HUES6 (cell line): ENCODE measurements around the gene TNPO1.
A peak's percentile ranks its signal among the peaks of the same experiment; 100 is the strongest.

ENCODE experiments used
- H3K27ac ChIP-seq: 2 replicates; pipeline ENCODE4 v1.7.0; 2013; ENCODE audit warnings: low read depth, mild to moderate bottlenecking, low read length, inconsistent platforms
- H3K27me3 ChIP-seq: 2 replicates; pipeline ENCODE4 v1.6.1; 2013; ENCODE audit warnings: low read length; ENCODE audit not compliant: control insufficient read depth, insufficient read depth
- H3K36me3 ChIP-seq: 2 replicates; pipeline ENCODE4 v1.6.1; 2013; ENCODE audit warnings: low read length; ENCODE audit not compliant: control insufficient read depth, insufficient read depth
- H3K4me1 ChIP-seq: 2 replicates; pipeline ENCODE4 v1.6.1; 2013; ENCODE audit warnings: low read length; ENCODE audit not compliant: control insufficient read depth, insufficient read depth
- H3K4me3 ChIP-seq: 2 replicates; pipeline ENCODE4 v1.5.1; 2013; ENCODE audit warnings: low read depth, low read length
- H3K9ac ChIP-seq: one replicate; pipeline ENCODE4 v1.6.1; 2013; ENCODE audit warnings: mild to moderate bottlenecking, low read length
- H3K9me3 ChIP-seq: 2 replicates; pipeline ENCODE4 v1.6.1; 2013; ENCODE audit warnings: low read depth, low read length; ENCODE audit not compliant: control insufficient read depth, insufficient read depth

TNPO1 gene

GRCh38 chr5:72955143-72955767 lies 138.8 kb downstream of the TNPO1 start:
- peak overlapping the region; percentile 74; the same call in 1 of the 2 replicates for H3K27ac ChIP-seq
- no peaks in the 10 kb centered on the region for H3K27me3 ChIP-seq
- H3K9ac ChIP-seq: peak overlapping the region; percentile 77
- no peaks in the 10 kb centered on the region for H3K9me3 ChIP-seq
- no peaks in the 10 kb centered on the region for H3K36me3 ChIP-seq
- H3K4me1 ChIP-seq: peaks cover 15% of the 10 kb centered on the region
- peak overlapping the region; percentile 92 for H3K4me3 ChIP-seq

DNA sequence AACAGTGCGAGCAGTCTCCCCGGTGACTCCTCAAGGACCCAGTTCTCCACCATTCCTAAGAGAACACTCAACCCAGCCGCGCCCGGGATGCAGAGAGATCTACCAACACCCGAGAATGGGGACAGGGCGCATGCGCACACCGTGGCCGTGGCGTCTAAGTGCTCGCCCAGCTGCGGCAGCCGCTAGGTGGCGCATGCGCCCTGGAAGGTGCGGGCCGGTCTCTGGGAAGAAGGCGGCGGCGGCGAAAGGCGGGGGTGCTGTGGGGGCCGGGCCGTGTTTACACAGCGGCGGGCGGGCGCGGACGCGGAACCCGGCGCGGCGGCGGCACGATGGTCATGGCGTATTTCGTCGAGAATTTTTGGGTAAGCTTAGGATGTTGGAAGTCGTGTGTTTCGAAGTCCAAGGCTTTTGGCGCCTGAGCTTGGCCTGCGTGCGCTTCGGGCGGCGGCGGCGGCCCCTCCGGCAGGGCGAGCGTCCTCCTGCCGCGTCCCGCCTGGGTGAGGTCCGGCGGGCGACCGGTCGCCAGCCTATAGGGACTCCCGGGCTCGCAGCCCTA lies 139.4 kb downstream of the TNPO1 start, which contains the start of gene FCHO2:
FCHO2 (plus strand) TSS at position 274 of the 556 bp plus-strand sequence; CDS start at position 330, 56 bp downstream.
- peak within 1 kb of the TSS; percentile 77 for H3K9ac ChIP-seq
- H3K4me3 ChIP-seq: peak within 1 kb of the TSS; percentile 92
- H3K9me3 ChIP-seq: no peaks in the 10 kb centered on the region
- no peaks in the 10 kb centered on the region for H3K27me3 ChIP-seq
- peak within 1 kb of the TSS; percentile 74; the same call in 1 of the 2 replicates for H3K27ac ChIP-seq
- no peaks in the 10 kb centered on the region for H3K36me3 ChIP-seq
- H3K4me1 ChIP-seq: peaks cover 15% of the 10 kb centered on the region

DNA sequence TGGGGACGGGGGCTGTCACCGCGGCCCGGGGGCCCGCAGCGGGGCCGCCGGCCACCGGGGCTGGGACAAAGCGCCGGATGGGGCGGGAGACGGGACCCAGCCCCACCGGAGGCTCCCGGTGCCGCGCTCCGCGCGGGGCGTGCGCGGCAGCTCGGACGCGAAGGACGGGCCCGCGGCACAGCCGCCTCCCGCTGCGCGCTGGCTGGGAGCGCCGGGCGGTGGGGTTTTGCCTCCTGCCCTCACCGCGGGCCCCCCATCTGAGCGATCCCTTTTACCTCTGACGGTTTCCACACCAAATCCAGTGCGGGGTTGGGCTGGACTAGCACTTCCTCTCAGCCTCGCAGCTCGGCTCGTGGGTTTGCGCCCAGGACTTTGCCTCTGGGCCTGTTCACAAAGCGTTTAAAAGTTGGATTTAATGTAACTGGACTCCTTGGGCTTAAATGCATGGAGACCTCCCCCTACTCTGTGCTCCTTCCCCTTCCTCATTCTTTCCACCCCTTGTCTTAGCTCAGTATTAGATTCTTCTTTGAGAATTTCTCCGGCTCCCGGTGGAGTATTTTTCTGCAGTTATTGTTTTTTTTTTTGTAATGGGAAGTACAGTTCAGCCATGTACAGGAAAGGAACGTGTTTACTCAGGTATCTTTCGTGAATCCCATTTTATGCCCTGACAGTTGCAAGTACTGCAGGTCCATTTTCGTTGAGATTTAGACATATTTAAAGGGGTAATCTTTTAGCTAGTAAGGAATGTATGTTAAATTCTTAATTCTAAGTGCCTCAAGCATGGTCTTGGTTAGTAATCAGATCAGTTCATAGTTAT lies 140.1 kb downstream of the TNPO1 start:
- H3K4me3 ChIP-seq: peak overlapping the region; percentile 92
- peak overlapping the region; percentile 74; the same call in 1 of the 2 replicates for H3K27ac ChIP-seq
- peak overlapping the region; percentile 73 for H3K9ac ChIP-seq
- H3K36me3 ChIP-seq: no peaks in the 10 kb centered on the region
- peaks cover 15% of the 10 kb centered on the region for H3K4me1 ChIP-seq
- H3K27me3 ChIP-seq: no peaks in the 10 kb centered on the region
- H3K9me3 ChIP-seq: no peaks in the 10 kb centered on the region

GRCh38 chr5:72957337-72957736 lies 140.9 kb downstream of the TNPO1 start:
- Histone ChIP-seq H3K4me3 (peak overlapping the region; percentile 92), H3K4me1 (peaks cover 15% of the 10 kb centered on the region), H3K27ac (no peak overlapping the region), H3K9me3 (no peaks in the 10 kb centered on the region), H3K27me3 (no peaks in the 10 kb centered on the region), H3K36me3 (no peaks in the 10 kb centered on the region), H3K9ac (no peak overlapping the region)

DNA sequence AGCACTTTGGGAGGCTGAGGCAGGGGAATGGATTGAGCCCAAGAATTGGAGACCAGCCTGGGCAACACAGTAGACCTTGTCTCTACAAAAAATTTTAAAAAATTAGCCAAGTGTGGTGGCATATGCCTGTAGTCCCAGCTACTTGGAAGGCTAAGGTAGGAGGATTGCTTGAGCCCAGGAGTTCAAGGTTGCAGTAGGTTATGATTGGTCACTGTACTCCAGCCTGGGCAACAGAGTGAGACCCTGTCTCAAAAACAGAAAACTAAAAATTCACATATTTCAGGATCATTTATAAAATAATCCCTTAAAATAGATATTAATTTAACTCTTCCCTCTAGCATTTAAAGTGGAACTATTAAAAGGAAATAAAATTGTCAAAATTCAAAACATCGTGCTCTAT lies 142.8 kb downstream of the TNPO1 start:
- H3K27ac ChIP-seq: no peak overlapping the region
- no peak overlapping the region for H3K4me3 ChIP-seq
- no peaks in the 10 kb centered on the region for H3K36me3 ChIP-seq
- no peaks in the 10 kb centered on the region for H3K27me3 ChIP-seq
- H3K4me1 ChIP-seq: peaks cover 7% of the 10 kb centered on the region
- H3K9me3 ChIP-seq: no peaks in the 10 kb centered on the region
- H3K9ac ChIP-seq: no peak overlapping the region
